Measurements from ENCODE around the gene KRT33A.

DNA sequence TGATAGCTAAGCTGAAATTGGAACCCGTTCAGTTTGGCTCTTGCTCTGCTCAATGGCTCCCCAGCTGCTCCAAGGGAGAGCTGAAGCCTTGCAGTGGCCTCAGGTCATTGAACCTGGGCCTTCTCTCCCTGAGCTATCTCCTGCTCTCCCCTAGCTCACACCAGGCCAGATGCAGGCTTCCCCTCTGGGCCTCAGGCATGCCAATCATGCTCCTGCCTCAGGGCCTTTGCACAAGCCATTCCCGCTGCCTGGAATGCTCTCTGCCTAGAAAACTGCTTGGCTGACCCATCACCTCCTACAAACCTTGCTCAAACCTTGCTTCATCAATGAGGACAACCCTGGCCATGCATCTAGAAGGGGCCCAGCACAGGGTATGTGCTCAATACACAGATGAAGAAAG lies 18.4 kb downstream of the KRT33A start:
- no peak for TF ChIP-seq GATA3 (IDR thresholded peaks at IDR 0.05; ENCODE audit: low read depth, low read length)
- no peak for TF ChIP-seq GATA2 (IDR thresholded peaks at IDR 0.05; ENCODE audit: low read depth, low read length)
